ENCODE data around the gene JADE2. TPM values are rescaled to one million over a fixed set of nuclear protein-coding genes. Genes with fewer than 3 reads are reported as not detected.

Gene JADE2
- 10 to 100 TPM in 1 of 6 experiments, 1 to 10 TPM in 5; 6.1 to 14.8 (median 8.4) TPM for total RNA-seq
- long read RNA-seq: 0 reads

DNA sequence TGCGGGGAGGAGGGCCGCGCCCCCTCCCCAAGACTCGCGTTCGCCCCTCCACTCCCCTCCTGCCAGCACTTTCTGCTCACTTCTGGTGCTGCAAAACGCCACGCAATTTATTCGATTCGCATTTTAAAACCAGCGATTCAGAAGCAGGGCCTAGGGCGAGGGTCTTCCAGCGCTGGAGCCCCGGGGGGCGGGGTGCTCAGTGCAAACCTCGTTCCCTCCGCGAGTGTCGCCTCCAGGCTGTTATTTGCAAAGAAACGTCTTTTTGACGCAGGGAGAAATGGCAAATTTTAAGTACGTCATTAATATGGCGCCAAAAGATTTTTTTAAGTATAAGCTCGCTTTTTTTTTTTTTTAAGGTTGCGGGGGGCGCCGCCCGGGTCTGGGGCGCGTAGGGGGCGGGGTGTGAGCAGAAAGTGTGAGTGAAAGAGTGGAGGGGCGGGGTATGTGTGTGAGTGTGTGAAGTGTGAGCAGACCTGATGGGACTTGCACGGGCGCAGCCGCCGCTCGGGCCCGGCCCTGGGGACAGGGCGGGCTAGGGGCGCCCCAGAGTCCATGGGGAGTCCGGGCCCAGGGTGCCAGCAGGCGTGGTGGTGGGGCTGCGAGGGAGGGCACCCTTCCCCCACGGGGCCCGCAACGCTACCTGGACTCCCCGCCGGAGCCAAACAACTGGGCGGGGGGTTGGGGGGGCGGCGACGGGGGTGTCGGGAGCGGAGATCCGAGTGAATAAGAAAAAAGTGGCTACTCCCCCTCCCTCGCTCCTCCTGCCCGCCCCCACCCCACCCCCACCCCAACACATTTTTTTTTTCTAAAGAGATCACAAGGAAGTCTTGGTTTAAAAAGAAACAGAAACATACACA, at the start of gene JADE2:
TSS of gene JADE2 (plus strand) at position 845 of the 857 bp plus-strand sequence. CDS start 10,188 bp downstream, outside the sequence.
- Histone ChIP-seq H3K27me3 (no peaks in the 10 kb centered on the region), H3K36me3 (no peaks in the 10 kb centered on the region), H3K27ac (peak within 1 kb of the TSS; percentile 96 to 98 (median 97)), H3K4me3 (peak within 1 kb of the TSS; percentile 73 to 88 (median 87)), H3K4me1 (peaks cover 0 to 31% (median 12%) of the 10 kb centered on the region in 4 donors), H3K9me3 (no peaks in the 10 kb centered on the region)
- intact Hi-C loops (cut with DNase I): loop anchor here in 1 of 2 donors (5.0 kb wide), 1 partner anchor 47 kb away; no protein-coding TSS in a partner anchor
- TF ChIP-seq, protein P1, sequence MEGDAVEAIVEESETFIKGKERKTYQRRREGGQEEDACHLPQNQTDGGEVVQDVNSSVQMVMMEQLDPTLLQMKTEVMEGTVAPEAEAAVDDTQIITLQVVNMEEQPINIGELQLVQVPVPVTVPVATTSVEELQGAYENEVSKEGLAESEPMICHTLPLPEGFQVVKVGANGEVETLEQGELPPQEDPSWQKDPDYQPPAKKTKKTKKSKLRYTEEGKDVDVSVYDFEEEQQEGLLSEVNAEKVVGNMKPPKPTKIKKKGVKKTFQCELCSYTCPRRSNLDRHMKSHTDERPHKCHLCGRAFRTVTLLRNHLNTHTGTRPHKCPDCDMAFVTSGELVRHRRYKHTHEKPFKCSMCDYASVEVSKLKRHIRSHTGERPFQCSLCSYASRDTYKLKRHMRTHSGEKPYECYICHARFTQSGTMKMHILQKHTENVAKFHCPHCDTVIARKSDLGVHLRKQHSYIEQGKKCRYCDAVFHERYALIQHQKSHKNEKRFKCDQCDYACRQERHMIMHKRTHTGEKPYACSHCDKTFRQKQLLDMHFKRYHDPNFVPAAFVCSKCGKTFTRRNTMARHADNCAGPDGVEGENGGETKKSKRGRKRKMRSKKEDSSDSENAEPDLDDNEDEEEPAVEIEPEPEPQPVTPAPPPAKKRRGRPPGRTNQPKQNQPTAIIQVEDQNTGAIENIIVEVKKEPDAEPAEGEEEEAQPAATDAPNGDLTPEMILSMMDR (IDR thresholded peaks at IDR 0.05): no peak
- no peak for TF ChIP-seq POLR2A (IDR thresholded peaks at IDR 0.05)
- peak; percentile 73 to 82 (median 81) for DNase-seq
- ATAC-seq: peak; percentile 38 to 61 (median 48)
- 0% methylated on average over 36 of the region's 57 CpGs for WGBS (ENCODE audit: insufficient coverage, low coverage, low lambda C conversion rate, missing lambda C conversion rate)

DNA sequence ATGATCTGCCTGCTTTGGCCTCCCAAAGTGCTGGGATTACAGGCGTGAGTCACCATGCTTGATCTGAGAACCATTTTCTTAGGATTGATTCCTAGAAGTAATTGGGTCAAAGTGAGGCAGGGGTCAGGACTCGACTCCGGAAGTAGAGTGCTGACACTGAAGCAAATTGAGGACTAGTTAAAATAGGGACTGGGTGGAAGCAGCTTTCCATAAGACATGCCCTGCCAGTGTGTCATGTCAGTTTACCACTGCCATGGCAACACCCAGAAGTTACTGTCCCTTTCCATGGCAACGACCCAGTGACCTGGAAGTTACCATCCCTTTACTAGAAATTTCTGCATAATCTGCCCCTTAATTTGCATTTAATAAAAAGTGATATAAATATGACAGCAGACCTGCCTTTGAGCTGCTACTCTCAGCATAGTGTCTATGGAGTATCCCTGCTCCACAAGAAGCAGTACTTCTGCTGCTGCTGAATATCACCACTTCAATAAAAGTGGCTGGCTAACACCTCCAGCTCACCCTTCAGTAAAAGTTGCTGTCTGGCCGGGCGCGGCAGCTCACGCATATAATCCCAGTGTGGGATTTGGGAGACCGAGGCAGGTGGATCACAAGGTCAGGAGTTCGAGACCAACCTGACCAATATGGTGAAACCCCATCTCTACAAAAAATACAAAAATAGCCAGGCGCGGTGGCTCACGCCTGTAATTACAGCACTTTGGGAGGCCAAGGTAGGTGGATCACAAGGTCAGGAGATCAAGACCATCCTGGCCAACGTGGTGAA, 47.8 kb upstream of the JADE2 start:
- WGBS (ENCODE audit: insufficient coverage, low coverage, low lambda C conversion rate, missing lambda C conversion rate): 85% methylated on average over 14 of the region's 14 CpGs
- no peaks in the 10 kb centered on the region for H3K9me3 ChIP-seq
- no peaks in the 10 kb centered on the region for H3K36me3 ChIP-seq
- no peak overlapping the region for H3K4me3 ChIP-seq
- H3K27me3 ChIP-seq: no peaks in the 10 kb centered on the region
- no peaks in the 10 kb centered on the region for H3K4me1 ChIP-seq
- H3K27ac ChIP-seq: no peak overlapping the region
- peak in 2 of 3 donors; percentile 12 to 28 for DNase-seq
- intact Hi-C loops (cut with DNase I): no loop called here
- ATAC-seq: no peak
- no peak for TF ChIP-seq POLR2A (IDR thresholded peaks at IDR 0.05)
- TF ChIP-seq, protein P1 (IDR thresholded peaks at IDR 0.05): no peak

DNA sequence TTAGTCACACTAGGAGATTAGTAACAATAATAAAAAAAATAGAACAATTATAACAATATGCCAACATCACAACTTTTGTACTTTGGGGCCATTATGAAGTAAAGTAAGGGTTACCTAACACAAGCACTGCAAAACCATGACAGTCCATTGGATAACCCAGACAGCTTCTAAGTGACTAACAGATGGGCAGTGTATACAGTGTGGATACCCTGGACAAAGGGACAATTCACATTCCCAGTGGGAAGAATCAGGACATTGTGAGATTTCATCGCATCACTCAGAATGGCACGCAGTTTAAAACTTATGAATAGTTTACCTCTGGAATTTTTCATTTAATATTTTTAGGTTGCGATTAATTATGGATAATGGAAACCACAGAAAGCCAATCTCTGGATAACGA, 45.6 kb upstream of the JADE2 start:
- DNase-seq: no peak
- Histone ChIP-seq H3K9me3 (no peaks in the 10 kb centered on the region), H3K36me3 (no peaks in the 10 kb centered on the region), H3K4me3 (no peak overlapping the region), H3K27me3 (no peaks in the 10 kb centered on the region), H3K4me1 (no peaks in the 10 kb centered on the region), H3K27ac (no peak overlapping the region)
- no peak for ATAC-seq
- TF ChIP-seq, protein P1 (IDR thresholded peaks at IDR 0.05): no peak
- no peak for TF ChIP-seq POLR2A (IDR thresholded peaks at IDR 0.05)
- intact Hi-C loops (cut with DNase I): no loop called here
- 86% methylated on average over 4 of the region's 4 CpGs for WGBS (ENCODE audit: insufficient coverage, low coverage, low lambda C conversion rate, missing lambda C conversion rate)

DNA sequence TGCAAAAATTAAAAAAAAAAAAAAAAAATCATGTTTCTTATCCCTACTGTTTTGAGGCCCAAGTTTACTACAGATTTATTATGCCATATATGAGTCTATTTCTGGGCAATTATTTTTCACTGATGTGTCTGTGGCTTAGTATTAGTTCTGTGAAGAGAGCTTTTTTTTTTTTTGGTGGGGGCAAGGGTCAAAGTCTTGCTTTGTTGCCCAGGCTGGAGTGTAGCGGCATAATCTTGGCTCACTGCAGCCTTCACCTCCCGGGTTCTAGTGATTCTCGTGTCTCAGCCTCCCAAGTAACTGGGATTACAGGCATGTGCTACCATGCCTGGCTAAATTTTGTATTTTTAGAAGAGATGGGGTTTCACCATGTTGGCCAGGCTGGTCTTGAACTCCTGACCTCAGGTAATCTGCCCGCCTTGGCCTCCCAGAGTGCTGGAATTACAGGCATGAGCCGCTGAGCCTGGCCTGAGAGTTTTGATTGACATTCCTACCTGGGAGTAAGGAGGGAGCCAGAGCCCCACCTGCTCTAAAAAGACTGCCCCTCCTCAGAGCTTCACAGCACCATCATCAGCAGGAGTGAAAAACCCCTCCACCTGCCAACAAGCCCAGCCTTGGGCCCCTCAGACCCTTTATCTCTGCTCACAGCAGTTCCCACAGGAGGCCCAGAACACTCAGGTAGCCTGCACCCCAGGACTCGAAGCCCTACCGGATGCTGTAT, 36.1 kb upstream of the JADE2 start:
- no peak for TF ChIP-seq POLR2A (IDR thresholded peaks at IDR 0.05)
- TF ChIP-seq, protein P1 (IDR thresholded peaks at IDR 0.05): no peak
- peak in 1 of 3 donors; percentile 17 for DNase-seq
- Histone ChIP-seq H3K4me1 (no peaks in the 10 kb centered on the region), H3K27me3 (no peaks in the 10 kb centered on the region), H3K4me3 (no peak overlapping the region), H3K9me3 (no peaks in the 10 kb centered on the region), H3K36me3 (no peaks in the 10 kb centered on the region), H3K27ac (no peak overlapping the region)
- intact Hi-C loops (cut with DNase I): no loop called here
- peak in 1 of 4 donors; percentile 56 for ATAC-seq
- 63% methylated on average over 7 of the region's 7 CpGs for WGBS (ENCODE audit: insufficient coverage, low coverage, low lambda C conversion rate, missing lambda C conversion rate)

Measured in right lobe of liver (tissue), 6 donors.